SU-DHL-6 (cell line): ENCODE results near the gene NR2F1-AS1.

Source experiments
- EZH2phosphoT487 ChIP-seq: fragments of 200-600 bp; sonication (generic), shearing (Covaris generic); conservative IDR thresholded peaks from 2 replicates; pipeline ENCODE4 v1.6.1; 2018; ENCODE audit warnings: mild to moderate bottlenecking, antibody characterized with exemption, low read length, moderate library complexity, mixed read lengths
- TF ChIP-seq, protein P1 (sequence below): fragments of 200-600 bp; sonication (generic); IDR thresholded peaks from one replicate; pipeline ENCODE4 v1.5.1; 2017; ENCODE audit warnings: antibody characterized with exemption, mild to moderate bottlenecking, low read length, moderate library complexity; ENCODE audit not compliant: insufficient read depth, poor library complexity, severe bottlenecking

DNA sequence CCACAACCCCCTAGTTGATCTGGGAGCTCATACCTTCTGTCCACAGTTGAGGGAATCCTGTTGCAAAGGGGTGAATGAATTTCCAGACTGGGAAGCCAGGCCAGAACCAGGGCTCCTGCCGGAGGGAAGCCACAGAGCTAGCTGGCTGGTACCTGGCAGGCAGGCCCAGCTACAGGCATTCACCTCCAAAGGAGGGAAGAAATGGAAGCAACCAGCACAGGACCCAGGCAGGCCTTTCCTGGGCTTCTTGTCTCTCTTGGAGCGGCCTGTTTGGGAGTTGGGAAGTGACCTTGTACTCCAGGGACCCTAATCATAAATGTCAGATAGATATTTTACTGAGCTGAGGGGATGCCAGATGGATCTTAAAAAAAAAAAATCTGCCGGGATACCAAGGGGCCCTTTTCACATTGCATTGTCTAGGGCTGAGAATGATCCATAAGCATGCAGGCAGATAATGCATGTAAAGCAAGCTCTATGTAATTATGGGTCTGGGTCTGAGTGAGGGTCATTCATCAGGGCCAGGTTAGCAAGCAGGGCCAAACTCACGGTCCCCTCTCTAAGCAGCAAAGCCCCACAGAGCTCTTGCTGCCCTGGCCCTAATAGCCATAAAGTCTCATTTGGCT lies 10.4 kb upstream of the NR2F1-AS1 start:
- TF ChIP-seq, protein P1, sequence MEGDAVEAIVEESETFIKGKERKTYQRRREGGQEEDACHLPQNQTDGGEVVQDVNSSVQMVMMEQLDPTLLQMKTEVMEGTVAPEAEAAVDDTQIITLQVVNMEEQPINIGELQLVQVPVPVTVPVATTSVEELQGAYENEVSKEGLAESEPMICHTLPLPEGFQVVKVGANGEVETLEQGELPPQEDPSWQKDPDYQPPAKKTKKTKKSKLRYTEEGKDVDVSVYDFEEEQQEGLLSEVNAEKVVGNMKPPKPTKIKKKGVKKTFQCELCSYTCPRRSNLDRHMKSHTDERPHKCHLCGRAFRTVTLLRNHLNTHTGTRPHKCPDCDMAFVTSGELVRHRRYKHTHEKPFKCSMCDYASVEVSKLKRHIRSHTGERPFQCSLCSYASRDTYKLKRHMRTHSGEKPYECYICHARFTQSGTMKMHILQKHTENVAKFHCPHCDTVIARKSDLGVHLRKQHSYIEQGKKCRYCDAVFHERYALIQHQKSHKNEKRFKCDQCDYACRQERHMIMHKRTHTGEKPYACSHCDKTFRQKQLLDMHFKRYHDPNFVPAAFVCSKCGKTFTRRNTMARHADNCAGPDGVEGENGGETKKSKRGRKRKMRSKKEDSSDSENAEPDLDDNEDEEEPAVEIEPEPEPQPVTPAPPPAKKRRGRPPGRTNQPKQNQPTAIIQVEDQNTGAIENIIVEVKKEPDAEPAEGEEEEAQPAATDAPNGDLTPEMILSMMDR, result no peak
- no peak for TF ChIP-seq EZH2phosphoT487
